ENCODE results near the gene APMAP. TPM values are rescaled to one million over a fixed set of nuclear protein-coding genes. Genes with fewer than 3 reads are reported as not detected.

The APMAP gene
- total RNA-seq, 3 donors from 2014 or later, result 58.8 to 61.9 (median 61.4) TPM

DNA sequence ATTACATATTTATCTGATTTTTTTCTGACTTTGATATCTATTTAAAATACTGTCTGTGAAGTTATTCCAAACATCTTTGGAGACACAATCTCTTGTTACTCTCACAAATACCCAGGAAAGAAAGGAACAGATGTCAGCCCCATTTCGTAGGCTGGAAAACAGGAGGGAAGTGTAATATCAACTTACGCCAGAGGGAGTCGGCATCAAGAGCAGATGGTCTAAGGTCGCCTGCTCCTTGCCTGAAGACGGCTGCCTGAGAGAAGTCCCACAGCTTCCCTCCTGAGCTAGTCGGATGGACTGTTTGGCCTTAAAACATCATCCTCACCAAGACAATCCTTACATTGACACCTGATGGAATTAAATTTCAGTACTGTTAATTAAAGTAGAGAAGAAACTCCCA is 30.0 kb downstream of the APMAP start:
- DNase-seq, result no peak
- no peaks in the 10 kb centered on the region for H3K27me3 Mint-ChIP-seq (ENCODE audit: low read depth)
- ATAC-seq, result no peak
- H3K4me3 Mint-ChIP-seq, result no peak overlapping the region
- peaks cover 59% of the 10 kb centered on the region for H3K36me3 Mint-ChIP-seq (ENCODE audit: insufficient read depth)
- peaks cover 48% of the 10 kb centered on the region for H3K4me1 Mint-ChIP-seq (ENCODE audit: low read depth)
- H3K9me3 Mint-ChIP-seq, result no peaks in the 10 kb centered on the region

DNA sequence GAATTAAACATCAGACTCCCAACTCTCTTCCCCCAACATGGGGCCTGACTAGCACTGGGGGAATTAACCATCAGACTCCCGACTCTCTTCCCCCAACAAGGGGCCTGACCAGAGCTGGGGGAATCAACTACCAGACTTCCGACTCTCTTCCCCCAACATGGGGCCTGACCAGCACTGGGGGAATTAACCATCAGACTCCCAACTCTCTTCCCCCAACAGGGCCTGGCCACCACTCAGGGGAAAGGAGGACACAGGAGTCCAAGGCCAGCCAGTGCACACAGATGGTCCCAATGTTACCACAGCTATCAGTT is 30.4 kb downstream of the APMAP start:
- Mint-ChIP-seq H3K27me3 (ENCODE audit: low read depth) (no peaks in the 10 kb centered on the region), H3K36me3 (ENCODE audit: insufficient read depth) (peaks cover 56% of the 10 kb centered on the region), H3K9me3 (no peaks in the 10 kb centered on the region), H3K4me3 (no peak overlapping the region), H3K4me1 (ENCODE audit: low read depth) (peaks cover 47% of the 10 kb centered on the region)
- ATAC-seq, result no peak
- DNase-seq, result no peak

DNA sequence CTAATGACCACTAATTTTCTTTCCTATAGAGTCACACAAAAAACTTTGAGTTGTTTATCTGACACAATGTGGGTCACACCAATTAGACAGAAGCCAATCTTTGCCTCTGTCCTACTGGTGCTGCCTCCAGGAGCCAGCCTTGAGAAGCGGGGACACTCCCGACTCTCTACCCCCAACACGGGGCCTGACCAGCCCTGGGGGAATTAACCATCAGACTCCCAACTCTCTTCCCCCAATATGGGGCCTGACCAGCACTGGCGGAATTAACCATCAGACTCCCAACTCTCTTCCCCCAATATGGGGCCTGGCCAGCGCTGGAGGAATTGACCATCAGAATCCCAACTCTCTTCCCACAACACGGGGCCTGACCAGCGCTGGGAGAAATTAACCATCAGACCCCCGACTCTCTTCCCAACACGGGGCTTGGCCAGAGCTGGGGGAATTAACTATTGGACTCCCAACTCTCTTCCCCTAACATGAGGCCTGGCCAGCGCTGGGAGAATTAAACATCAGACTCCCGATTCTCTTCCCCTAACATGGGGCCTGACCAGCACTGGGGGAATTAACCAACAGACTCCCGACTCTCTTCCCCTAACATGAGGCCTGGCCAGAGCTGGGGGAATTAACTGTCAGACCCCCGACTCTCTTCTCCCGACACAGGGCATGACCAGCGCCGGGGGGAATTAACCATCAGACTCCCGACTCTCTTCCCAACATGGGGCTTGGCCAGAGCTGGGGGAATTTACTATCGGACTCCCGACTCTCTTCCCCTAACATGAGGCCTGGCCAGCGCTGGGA is 31.0 kb downstream of the APMAP start:
- H3K4me1 Mint-ChIP-seq (ENCODE audit: low read depth), result peaks cover 47% of the 10 kb centered on the region
- peaks cover 54% of the 10 kb centered on the region for H3K36me3 Mint-ChIP-seq (ENCODE audit: insufficient read depth)

DNA sequence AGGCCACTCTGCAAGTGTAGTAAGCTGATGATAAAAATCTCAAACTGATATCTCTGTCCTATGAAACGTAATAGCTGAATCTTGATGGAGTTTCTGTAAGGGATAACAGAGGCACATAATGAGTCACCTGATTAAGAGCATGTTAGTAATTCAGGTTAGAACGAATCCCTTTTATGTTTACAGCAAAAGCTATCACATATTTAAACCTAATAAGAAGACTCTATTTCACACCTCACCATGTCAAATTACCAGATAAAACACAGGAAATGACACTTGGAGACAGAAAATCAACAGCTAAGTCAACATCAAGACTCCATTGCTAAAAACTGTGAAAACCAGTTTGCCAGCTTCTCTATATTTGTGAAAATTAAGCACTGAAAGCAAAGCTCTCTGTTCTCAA is 31.7 kb downstream of the APMAP start:
- Mint-ChIP-seq H3K4me1 (ENCODE audit: low read depth) (peaks cover 51% of the 10 kb centered on the region), H3K9me3 (no peaks in the 10 kb centered on the region), H3K4me3 (no peak overlapping the region), H3K36me3 (ENCODE audit: insufficient read depth) (peaks cover 48% of the 10 kb centered on the region), H3K27me3 (ENCODE audit: low read depth) (no peaks in the 10 kb centered on the region)
- peak; percentile 32 to 63 for ATAC-seq
- DNase-seq, result no peak

More for the DNA sequence above, 31.0 kb downstream of the APMAP start:
- no peak for ATAC-seq
- Mint-ChIP-seq H3K27me3 (ENCODE audit: low read depth) (no peaks in the 10 kb centered on the region), H3K9me3 (no peaks in the 10 kb centered on the region), H3K4me3 (no peak overlapping the region)
- DNase-seq, result no peak

DNA sequence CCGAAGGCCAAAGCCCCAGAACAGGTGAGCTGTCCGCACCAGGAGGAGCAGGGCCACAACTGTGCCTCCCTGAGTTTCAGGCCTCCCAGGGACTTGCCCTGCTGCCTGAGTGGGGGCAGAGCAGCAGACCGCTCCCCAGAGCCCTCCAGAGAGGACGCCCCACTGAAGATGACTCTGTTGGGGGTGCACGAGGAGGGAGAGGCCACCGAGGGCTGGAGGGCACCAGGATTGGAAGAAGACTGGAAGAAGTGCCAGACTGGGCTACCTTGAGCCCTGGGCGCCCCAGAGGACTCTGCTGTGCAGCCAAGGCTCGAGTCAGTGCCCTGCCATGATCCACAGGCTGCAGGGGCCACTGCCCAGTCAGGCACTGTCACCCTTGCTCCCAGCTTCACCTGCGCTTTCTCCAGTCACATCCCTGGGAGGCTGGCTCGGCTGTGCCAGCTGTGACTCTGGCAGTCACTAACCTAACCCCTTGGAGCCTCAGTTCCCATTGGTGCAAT is 32.2 kb downstream of the APMAP start:
- ATAC-seq, result peak in 1 of 2 donors; percentile 13
- Mint-ChIP-seq H3K4me3 (no peak overlapping the region), H3K36me3 (ENCODE audit: insufficient read depth) (peaks cover 43% of the 10 kb centered on the region)

DNA sequence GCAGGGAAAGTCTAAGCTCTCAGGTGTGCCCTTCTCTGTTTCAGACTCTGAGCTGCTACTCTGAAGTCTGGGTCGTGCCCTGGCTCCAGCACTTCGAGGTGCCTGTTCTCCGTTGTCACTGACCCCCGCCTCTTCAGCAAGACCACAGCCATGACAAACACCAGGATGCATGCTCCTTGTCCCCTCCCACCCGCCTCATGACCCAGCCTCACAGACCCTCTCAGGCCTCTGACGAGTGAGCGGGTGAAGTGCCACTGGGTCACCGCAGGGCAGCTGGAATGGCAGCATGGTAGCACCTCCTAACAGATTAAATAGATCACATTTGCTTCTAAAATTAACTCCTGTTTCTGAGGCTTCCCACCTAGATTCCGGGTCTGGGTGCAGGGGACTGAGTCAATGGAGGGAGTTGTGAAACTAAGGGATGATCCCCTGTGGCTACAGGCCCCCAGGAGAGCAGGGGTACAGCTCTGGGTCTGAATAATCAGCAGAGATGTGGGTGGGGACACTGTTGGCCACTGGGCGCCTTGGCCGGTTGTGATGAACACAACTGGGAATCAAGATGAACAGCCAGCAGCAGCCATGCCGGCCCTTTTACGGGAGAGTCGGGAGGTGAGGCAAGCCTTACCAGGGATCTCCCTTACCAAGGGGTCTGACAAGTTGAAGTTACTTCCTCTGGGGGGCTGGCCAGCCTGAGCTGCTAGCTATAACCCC is 32.8 kb downstream of the APMAP start:
- DNase-seq (no peak), ATAC-seq (no peak)
- Mint-ChIP-seq H3K4me3 (no peak overlapping the region), H3K4me1 (ENCODE audit: low read depth) (peaks cover 55% of the 10 kb centered on the region), H3K9me3 (no peaks in the 10 kb centered on the region), H3K36me3 (ENCODE audit: insufficient read depth) (peaks cover 37% of the 10 kb centered on the region), H3K27me3 (ENCODE audit: low read depth) (no peaks in the 10 kb centered on the region)

More for the DNA sequence above, 32.2 kb downstream of the APMAP start:
- no peaks in the 10 kb centered on the region for H3K9me3 Mint-ChIP-seq
- peaks cover 55% of the 10 kb centered on the region for H3K4me1 Mint-ChIP-seq (ENCODE audit: low read depth)
- DNase-seq, result no peak
- no peaks in the 10 kb centered on the region for H3K27me3 Mint-ChIP-seq (ENCODE audit: low read depth)

DNA sequence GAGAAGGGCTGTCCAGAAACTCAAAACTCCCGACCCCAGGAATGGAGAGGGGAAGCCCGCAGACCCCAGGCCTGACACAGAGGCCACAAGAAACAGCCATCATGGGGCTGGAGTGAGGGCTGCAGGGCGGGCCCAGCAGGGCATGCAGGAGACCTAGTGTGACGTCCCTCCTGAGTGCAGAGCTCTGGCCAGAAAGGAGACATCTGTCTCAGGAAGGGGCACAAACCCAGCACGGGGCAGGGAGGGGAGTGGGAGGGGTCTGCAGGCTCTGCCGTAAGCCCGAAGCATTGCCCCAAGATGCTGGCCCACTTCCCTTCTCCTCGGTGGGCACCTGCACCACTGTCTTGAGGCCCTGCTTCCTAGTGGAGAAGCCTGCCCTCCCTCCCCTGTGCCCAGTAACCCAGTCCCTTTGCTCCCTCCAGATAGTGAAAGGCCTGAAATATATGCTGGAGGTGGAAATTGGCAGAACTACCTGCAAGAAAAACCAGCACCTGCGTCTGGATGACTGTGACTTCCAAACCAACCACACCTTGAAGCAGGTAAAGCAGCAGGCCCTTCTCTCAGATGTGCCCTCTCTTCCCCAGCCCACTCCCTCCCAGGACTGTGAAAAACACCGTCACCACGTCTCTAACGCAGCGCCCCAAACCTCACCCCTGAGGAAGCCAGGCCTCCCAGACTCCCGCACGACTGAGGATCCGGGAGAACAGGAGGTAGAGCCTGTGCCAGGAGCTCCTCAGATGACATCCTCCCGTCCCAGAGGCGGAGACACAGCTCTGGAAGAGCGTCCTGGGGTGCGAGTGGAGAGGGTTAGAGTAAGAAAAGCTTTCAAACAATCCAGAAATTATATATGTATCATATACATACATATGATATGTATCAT is 33.8 kb downstream of the APMAP start:
- DNase-seq (no peak), ATAC-seq (no peak)
- Mint-ChIP-seq H3K27me3 (ENCODE audit: low read depth) (no peaks in the 10 kb centered on the region), H3K36me3 (ENCODE audit: insufficient read depth) (peaks cover 31% of the 10 kb centered on the region), H3K4me1 (ENCODE audit: low read depth) (peaks cover 57% of the 10 kb centered on the region), H3K4me3 (no peak overlapping the region), H3K9me3 (no peaks in the 10 kb centered on the region)

DNA sequence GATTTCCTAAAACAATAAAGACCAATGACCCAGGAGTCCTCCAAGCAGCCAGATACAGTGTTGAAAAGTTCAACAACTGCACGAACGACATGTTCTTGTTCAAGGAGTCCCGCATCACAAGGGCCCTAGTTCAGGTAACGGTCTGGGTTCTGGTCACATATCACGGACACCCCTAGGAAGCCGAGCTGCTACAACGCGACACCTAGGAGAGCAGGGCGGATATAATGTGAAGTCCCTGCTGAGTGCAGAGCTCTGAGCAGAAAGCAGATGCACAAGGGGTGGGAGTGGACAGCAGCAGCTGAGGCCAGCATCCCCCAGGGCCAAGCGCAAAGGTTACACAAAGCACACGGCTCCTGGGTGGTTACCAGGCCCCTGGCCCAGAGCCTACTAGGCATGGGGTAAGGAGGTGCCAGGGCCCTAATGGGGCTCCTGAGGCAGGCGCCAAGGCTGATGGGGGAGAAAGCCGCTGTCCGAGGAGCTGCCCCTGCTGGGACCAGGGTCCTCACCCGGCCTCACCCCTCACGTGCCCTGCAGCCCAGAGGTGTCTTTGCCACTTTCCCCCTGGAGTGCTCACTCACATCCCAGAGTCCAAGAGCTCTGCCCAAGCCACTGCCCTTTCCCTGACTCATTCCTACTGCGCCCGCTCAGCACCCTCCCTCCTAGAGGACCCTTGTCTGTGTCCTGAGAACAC is 35.1 kb downstream of the APMAP start:
- no peaks in the 10 kb centered on the region for H3K9me3 Mint-ChIP-seq
- H3K36me3 Mint-ChIP-seq (ENCODE audit: insufficient read depth), result peaks cover 19% of the 10 kb centered on the region
- H3K4me1 Mint-ChIP-seq (ENCODE audit: low read depth), result peaks cover 57% of the 10 kb centered on the region
- no peaks in the 10 kb centered on the region for H3K27me3 Mint-ChIP-seq (ENCODE audit: low read depth)
- ATAC-seq, result no peak
- DNase-seq, result no peak
- H3K4me3 Mint-ChIP-seq, result no peak overlapping the region

DNA sequence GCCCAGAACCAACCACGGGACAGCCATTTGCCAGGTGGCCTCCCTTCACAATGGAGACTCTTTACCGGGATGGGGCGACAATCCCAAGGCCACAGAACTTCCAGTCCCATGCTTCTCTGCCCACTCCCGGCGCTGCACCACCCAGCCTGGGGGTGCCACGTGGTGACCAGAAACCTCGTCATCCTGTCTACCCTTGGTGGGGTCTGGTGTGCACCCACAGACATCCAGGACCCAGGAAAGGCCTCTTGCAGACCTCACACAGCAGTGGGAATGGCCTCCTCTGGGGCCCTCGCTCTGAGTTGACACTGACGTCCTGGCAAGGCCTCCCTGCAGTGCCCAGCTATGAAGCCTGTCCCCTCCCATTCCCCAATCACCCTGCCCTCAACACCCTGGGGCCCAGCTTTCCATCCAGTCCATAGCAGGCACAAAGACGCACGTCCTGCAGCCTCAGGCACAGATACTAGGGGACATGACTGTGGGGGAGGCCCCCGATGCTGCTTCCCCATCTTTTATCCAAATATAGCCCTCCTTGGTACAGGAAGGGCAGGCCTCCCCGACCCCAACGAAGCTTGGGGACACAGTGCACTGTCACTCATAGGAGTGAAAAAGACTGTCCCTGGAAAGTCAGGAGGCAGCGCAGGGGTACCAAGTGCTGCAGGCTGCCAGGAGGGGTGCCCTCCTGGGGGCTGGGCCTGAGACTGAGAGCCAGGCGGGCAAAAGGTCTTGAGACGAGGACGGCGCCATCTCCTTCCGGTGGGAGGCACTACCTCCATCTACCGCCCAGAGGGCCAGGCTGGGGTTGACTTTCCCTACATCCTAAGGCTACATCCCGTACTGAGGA is 36.3 kb downstream of the APMAP start:
- no peaks in the 10 kb centered on the region for H3K9me3 Mint-ChIP-seq
- no peak overlapping the region for H3K4me3 Mint-ChIP-seq
- H3K4me1 Mint-ChIP-seq (ENCODE audit: low read depth), result peaks cover 54% of the 10 kb centered on the region
- peaks cover 12% of the 10 kb centered on the region for H3K36me3 Mint-ChIP-seq (ENCODE audit: insufficient read depth)
- ATAC-seq, result no peak
- DNase-seq, result no peak
- H3K27me3 Mint-ChIP-seq (ENCODE audit: low read depth), result no peaks in the 10 kb centered on the region

DNA sequence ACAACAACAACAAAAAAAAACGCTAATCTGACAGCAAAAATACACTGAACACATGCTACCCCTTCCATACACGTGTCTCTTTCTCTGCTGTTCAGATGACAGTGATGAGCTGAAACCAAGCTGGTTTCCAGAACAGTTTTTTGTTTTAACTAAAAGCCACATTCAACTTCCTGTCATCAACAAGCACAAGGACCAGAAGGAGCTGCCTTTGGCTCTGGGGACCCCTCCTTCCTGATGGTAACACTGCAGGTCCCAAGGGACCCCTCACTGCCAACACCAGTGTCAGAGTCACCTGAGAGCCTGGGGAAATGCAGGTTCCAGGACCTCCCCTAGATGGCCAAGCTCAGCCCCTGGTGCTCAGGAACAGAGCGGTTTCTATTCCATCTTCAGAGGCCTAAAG is 37.5 kb downstream of the APMAP start:
- H3K27me3 Mint-ChIP-seq (ENCODE audit: low read depth), result no peaks in the 10 kb centered on the region
- H3K9me3 Mint-ChIP-seq, result no peaks in the 10 kb centered on the region
- ATAC-seq, result peak; percentile 39 to 41
- peaks cover 9% of the 10 kb centered on the region for H3K36me3 Mint-ChIP-seq (ENCODE audit: insufficient read depth)
- no peak for DNase-seq
- H3K4me1 Mint-ChIP-seq (ENCODE audit: low read depth), result peaks cover 47% of the 10 kb centered on the region
- no peak overlapping the region for H3K4me3 Mint-ChIP-seq

DNA sequence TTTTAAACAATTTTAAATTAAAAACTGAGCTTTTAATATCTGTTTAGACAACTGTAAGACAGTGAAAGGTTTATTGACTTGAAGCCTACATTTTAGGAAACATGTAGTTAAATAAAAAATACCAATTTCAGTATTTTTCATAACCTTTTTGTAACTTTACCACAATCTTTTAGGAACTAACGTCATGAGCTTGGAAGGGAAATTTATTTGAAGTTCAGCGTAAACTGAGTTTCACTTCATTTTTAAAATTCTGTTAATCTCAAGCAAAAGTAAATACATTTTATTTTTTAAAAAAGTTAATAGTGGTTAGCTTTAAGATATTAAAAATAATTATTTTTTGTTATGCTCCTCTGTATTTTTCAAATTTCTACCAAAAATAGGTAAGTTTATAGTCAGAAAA is 38.0 kb downstream of the APMAP start:
- Mint-ChIP-seq H3K36me3 (ENCODE audit: insufficient read depth) (peaks cover 8% of the 10 kb centered on the region), H3K4me1 (ENCODE audit: low read depth) (peaks cover 48% of the 10 kb centered on the region), H3K4me3 (no peak overlapping the region), H3K27me3 (ENCODE audit: low read depth) (no peaks in the 10 kb centered on the region), H3K9me3 (no peaks in the 10 kb centered on the region)
- DNase-seq (no peak), ATAC-seq (no peak)

DNA sequence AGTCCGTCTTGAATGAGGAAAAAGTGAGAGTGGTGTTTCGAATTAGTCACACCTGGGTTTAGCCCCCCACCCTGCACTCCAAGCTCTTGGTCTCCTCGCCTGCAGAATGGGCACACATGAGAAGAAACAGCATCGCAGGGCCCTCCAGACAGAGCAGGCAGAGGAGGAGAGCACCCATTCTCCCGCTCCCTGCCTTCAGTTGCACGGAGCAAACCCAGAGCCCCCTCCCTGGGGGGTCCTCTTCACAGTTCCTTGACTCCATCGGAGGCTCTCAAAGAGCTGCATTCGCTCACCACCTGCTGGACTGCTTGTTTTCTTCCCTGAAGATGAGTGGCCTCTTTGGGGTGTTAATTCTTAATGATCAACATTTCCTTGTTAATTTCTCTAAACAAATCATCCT is 38.4 kb downstream of the APMAP start:
- peaks cover 52% of the 10 kb centered on the region for H3K4me1 Mint-ChIP-seq (ENCODE audit: low read depth)
- ATAC-seq, result no peak

DNA sequence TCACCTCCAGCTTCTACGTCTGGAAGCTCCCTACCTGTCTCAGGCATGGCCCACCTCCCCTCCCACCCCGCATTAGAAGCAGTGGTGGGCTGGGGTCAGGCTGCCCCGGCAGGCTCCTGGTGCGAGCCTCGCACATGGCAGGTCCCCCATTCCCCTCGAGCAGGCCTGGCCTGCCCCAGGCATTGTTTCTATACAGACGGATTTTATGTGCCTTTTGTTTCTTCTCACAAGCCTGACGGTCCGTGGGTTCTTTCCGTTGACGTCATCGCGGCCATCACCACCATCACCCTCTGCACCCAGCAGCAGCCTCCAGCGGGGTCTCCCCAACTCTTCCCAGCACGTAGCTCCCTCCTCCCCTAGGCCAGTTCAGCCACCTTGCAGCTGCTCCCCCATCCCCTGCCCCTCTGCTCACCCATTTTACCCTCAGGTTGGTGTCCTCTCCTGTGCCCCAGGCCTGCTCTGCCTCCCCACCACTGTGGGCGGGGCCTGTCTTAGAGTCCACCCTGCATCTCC is 38.9 kb downstream of the APMAP start:
- peak overlapping the region; percentile 37 for H3K4me3 Mint-ChIP-seq

More for the DNA sequence above, 38.4 kb downstream of the APMAP start:
- Mint-ChIP-seq H3K36me3 (ENCODE audit: insufficient read depth) (peaks cover 8% of the 10 kb centered on the region), H3K9me3 (no peaks in the 10 kb centered on the region), H3K4me3 (peak overlapping the region; percentile 37), H3K27me3 (ENCODE audit: low read depth) (no peaks in the 10 kb centered on the region)
- no peak for DNase-seq

More for the DNA sequence above, 38.9 kb downstream of the APMAP start:
- peaks cover 56% of the 10 kb centered on the region for H3K4me1 Mint-ChIP-seq (ENCODE audit: low read depth)
- DNase-seq (no peak), ATAC-seq (no peak)
- H3K9me3 Mint-ChIP-seq, result no peaks in the 10 kb centered on the region
- H3K27me3 Mint-ChIP-seq (ENCODE audit: low read depth), result no peaks in the 10 kb centered on the region
- peaks cover 8% of the 10 kb centered on the region for H3K36me3 Mint-ChIP-seq (ENCODE audit: insufficient read depth)
